Activated CD8-positive, alpha-beta T cell treated with anti-CD3 and anti-CD28 coated beads, Interleukin-2, amount 10 ng/mL, durations not matched to agents 7 days and 5 days (primary cell): ENCODE results near the gene TMEM18. TPM values are rescaled to one million over a fixed set of nuclear protein-coding genes. Genes with fewer than 3 reads are reported as not detected.

Experiments used
- ATAC-seq: fragments of 150-1000 bp; cut with Tn5 transposase; one replicate; pipeline ENCODE4 v1.10.0; 2021; ENCODE audit warnings: moderate library complexity
- CTCF ChIA-PET: fragments of 350-600 bp; sonication (Branson Sonifier 250); formaldehyde crosslinking; loops from one replicate; lab custom pipeline; 2021; ENCODE audit warnings: antibody characterized with exemption; lab: Charles Lee
- POLR2A ChIA-PET: fragments of 350-600 bp; sonication (Branson Sonifier 250); formaldehyde crosslinking; loops from one replicate; lab custom pipeline; 2021; ENCODE audit warnings: antibody characterized with exemption; lab: Charles Lee
- DNase-seq: peaks from one replicate; pipeline ENCODE4 v3.0.0-alpha.2; 2020
- H3K27ac Mint-ChIP-seq: one replicate; pipeline ENCODE4 v1.8.0; 2021; ENCODE audit warnings: mild to moderate bottlenecking, mixed read lengths
- H3K27me3 Mint-ChIP-seq: one replicate; pipeline ENCODE4 v1.8.0; 2021; ENCODE audit warnings: low read depth, mixed read lengths
- H3K36me3 Mint-ChIP-seq: one replicate; pipeline ENCODE4 v1.8.0; 2021; ENCODE audit warnings: low read depth, mixed read lengths
- H3K4me1 Mint-ChIP-seq: one replicate; pipeline ENCODE4 v1.8.0; 2021; ENCODE audit warnings: low read depth, mixed read lengths
- H3K4me3 Mint-ChIP-seq: one replicate; pipeline ENCODE4 v1.8.0; 2021; ENCODE audit warnings: mild to moderate bottlenecking, mixed read lengths
- H3K9me3 Mint-ChIP-seq: one replicate; pipeline ENCODE4 v1.8.0; 2022; ENCODE audit warnings: mixed read lengths; ENCODE audit not compliant: insufficient read depth
- total RNA-seq, 2 experiments: library from RNA; stranded (reverse); gene quantifications; one replicate each; pipeline ENCODE4 v1.2.3, GENCODE V29; 2021

Gene TMEM18
- total RNA-seq, 2 experiments from 2014 or later, result 31.1 to 32.0 TPM

- CTCF ChIA-PET, result no interaction called here
- H3K36me3 Mint-ChIP-seq, result no peaks in the 10 kb centered on the region
- DNase-seq (peak; percentile 7), ATAC-seq (no peak)
- H3K4me1 Mint-ChIP-seq, result no peaks in the 10 kb centered on the region
- H3K4me3 Mint-ChIP-seq, result no peak overlapping the region
- no peaks in the 10 kb centered on the region for H3K9me3 Mint-ChIP-seq
- peaks cover 6% of the 10 kb centered on the region for H3K27me3 Mint-ChIP-seq
- POLR2A ChIA-PET, result interaction anchor here (1.0 kb wide), 1 partner anchor 56 kb away, joined by 3 read pairs; no protein-coding TSS in a partner anchor
- no peak overlapping the region for H3K27ac Mint-ChIP-seq
These were observed 56.5 kb downstream of the TMEM18 start for GRCh38 chr2:620471-621302.

GRCh38 chr2:620004-620403 is 57.2 kb downstream of the TMEM18 start:
- peaks cover 6% of the 10 kb centered on the region for H3K27me3 Mint-ChIP-seq
- CTCF ChIA-PET, result no interaction called here

GRCh38 chr2:618422-618990 is 58.7 kb downstream of the TMEM18 start:
- DNase-seq, result peak; percentile 9
- ChIA-PET POLR2A (no interaction called here), CTCF (no interaction called here)
- no peaks in the 10 kb centered on the region for H3K4me1 Mint-ChIP-seq
- H3K27ac Mint-ChIP-seq, result no peak overlapping the region
- peaks cover 7% of the 10 kb centered on the region for H3K27me3 Mint-ChIP-seq
- H3K9me3 Mint-ChIP-seq, result no peaks in the 10 kb centered on the region
- H3K36me3 Mint-ChIP-seq, result no peaks in the 10 kb centered on the region
- H3K4me3 Mint-ChIP-seq, result no peak overlapping the region
- ATAC-seq, result no peak

More at GRCh38 chr2:620004-620403, 57.2 kb downstream of the TMEM18 start:
- POLR2A ChIA-PET, result interaction anchor here (1.0 kb wide), 1 partner anchor 57 kb away, joined by 3 read pairs; no protein-coding TSS in a partner anchor
- Mint-ChIP-seq H3K4me3 (no peak overlapping the region), H3K36me3 (no peaks in the 10 kb centered on the region), H3K4me1 (no peaks in the 10 kb centered on the region), H3K27ac (no peak overlapping the region), H3K9me3 (no peaks in the 10 kb centered on the region)
- ATAC-seq, result no peak
- peak; percentile 7 for DNase-seq

GRCh38 chr2:618005-618404 is 59.2 kb downstream of the TMEM18 start:
- H3K4me3 Mint-ChIP-seq, result no peak overlapping the region
- ChIA-PET CTCF (no interaction called here), POLR2A (no interaction called here)
- no peaks in the 10 kb centered on the region for H3K9me3 Mint-ChIP-seq
- no peak for DNase-seq
- no peak for ATAC-seq
- H3K36me3 Mint-ChIP-seq, result no peaks in the 10 kb centered on the region
- no peaks in the 10 kb centered on the region for H3K4me1 Mint-ChIP-seq
- H3K27ac Mint-ChIP-seq, result no peak overlapping the region
- peaks cover 8% of the 10 kb centered on the region for H3K27me3 Mint-ChIP-seq
